BLaER1 treated with 17β-estradiol and CSF1 and Interleukin-3, amounts not matched to agents 10 nM and 100 nM (cell line): ENCODE data around the gene FBXW8.

ENCODE experiments used
- H3K27ac ChIP-seq, 11 experiments: shearing (Covaris generic); formaldehyde crosslinking; 2 replicates each; pipeline ENCODE4 v1.8.1; 2022
- H3K27me3 ChIP-seq, 11 experiments: shearing (Covaris generic); formaldehyde crosslinking; 2 replicates each; pipeline ENCODE4 v1.8.1; 2022
- H3K36me3 ChIP-seq, 11 experiments: shearing (Covaris generic); formaldehyde crosslinking; 2 replicates each; pipeline ENCODE4 v1.8.1; 2022
- H3K4me1 ChIP-seq, 10 experiments: shearing (Covaris generic); formaldehyde crosslinking; 2 replicates each; pipeline ENCODE4 v1.8.1; 2022
- H3K4me2 ChIP-seq, 11 experiments: shearing (Covaris generic); formaldehyde crosslinking; 2 replicates each; pipeline ENCODE4 v1.8.1; 2022
- H3K4me3 ChIP-seq, 10 experiments: shearing (Covaris generic); formaldehyde crosslinking; 2 replicates each; pipeline ENCODE4 v1.8.1; 2022
- H3K9ac ChIP-seq, 11 experiments: shearing (Covaris generic); formaldehyde crosslinking; 2 replicates each; pipeline ENCODE4 v1.8.1; 2022
- H3K9me3 ChIP-seq, 11 experiments: shearing (Covaris generic); formaldehyde crosslinking; replicated peaks in 1 of 11; 2 replicates each; pipeline ENCODE4 v1.8.1; 2022
- H4K20me1 ChIP-seq, 11 experiments: shearing (Covaris generic); formaldehyde crosslinking; 2 replicates each; pipeline ENCODE4 v1.8.1; 2022
- Cebpa-rat ChIP-seq, 11 experiments: shearing (Covaris generic); IDR thresholded peaks; 2 replicates each; pipeline ENCODE4 v1.8.1; 2022

Gene FBXW8

DNA sequence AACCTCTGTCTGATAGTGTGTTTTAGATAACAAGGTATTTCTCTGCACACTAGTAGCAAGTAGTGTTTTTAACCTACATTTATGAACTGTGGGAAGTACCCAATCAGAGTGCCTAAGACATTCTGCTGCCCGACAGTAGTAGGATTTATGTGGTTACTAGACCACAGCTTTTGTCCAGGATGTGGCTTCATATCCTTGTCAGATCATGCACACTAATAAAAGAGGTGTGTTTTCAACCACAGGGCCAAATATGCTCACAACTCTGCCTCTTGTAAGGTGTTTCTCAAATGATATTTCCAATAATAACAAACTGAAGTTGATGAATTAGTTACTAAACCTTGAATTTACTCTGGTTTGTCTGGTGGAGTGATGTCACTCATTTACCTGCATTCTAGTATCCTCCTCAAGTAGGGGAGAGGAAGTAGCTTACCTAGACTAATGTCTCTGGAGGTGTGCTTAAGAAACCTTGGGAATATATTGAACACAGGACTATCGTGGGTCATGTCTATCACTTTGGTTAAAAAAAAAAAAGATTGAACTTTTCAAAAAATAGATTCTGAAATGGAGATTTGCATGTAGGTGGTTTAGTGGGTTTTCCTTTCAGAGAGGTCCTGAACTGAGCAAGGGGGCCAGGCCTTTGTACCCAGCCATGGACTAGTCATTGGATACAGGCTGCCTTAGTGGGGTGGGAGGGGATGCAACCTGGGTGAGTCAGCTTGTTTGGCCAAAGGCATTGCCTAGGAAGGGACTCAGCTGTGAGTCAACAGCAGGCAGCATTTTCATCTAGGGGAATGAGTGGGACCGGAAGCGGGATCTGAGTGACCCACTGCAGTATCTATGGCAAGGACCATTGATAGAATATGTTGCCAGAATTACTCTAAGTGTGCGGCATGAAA lies 14.1 kb downstream of the FBXW8 start:
- TF ChIP-seq Cebpa-rat (IDR thresholded peaks at IDR 0.05): no peak
- no peak overlapping the region for H3K9ac ChIP-seq
- no peaks in the 10 kb centered on the region for H3K27me3 ChIP-seq
- H3K4me3 ChIP-seq: no peak overlapping the region
- peaks cover 39 to 74% (median 62%) of the 10 kb centered on the region in 11 experiments; a peak in 17 of 22 replicates for H4K20me1 ChIP-seq
- H3K27ac ChIP-seq: no peak overlapping the region
- peaks cover 35 to 84% (median 68%) of the 10 kb centered on the region in 10 experiments for H3K4me1 ChIP-seq
- H3K4me2 ChIP-seq: peak overlapping the region; percentile 54 to 86 (median 67)
- H3K36me3 ChIP-seq: peaks cover 13 to 55% (median 33%) of the 10 kb centered on the region in 11 experiments; a peak in 21 of 22 replicates
- no peaks in the 10 kb centered on the region for H3K9me3 ChIP-seq

GRCh38 chr12:116926283-116927243 lies 15.8 kb downstream of the FBXW8 start:
- Histone ChIP-seq H3K9me3 (peaks cover 0 to 5% (median 0%) of the 10 kb centered on the region in 11 experiments; a peak in 3 of 22 replicates), H3K36me3 (peaks cover 13 to 69% (median 41%) of the 10 kb centered on the region in 11 experiments; a peak in 21 of 22 replicates), H3K9ac (no peak overlapping the region), H3K4me1 (peaks cover 47 to 83% (median 62%) of the 10 kb centered on the region in 10 experiments), H3K27ac (no peak overlapping the region), H4K20me1 (peaks cover 22 to 58% (median 45%) of the 10 kb centered on the region in 11 experiments; a peak in 17 of 22 replicates), H3K4me2 (peak overlapping the region in 9 of 11 experiments; percentile 1 to 86 (median 54); a peak in 13 of 22 replicates), H3K27me3 (no peaks in the 10 kb centered on the region), H3K4me3 (no peak overlapping the region)
- no peak for TF ChIP-seq Cebpa-rat (IDR thresholded peaks at IDR 0.05)

GRCh38 chr12:116927244-116927940 lies 16.6 kb downstream of the FBXW8 start:
- Histone ChIP-seq H3K4me3 (no peak overlapping the region), H3K27me3 (no peaks in the 10 kb centered on the region), H3K9ac (no peak overlapping the region), H3K27ac (no peak overlapping the region), H3K4me2 (no peak overlapping the region; a peak in 1 of 22 replicates), H3K9me3 (peaks cover 0 to 5% (median 0%) of the 10 kb centered on the region in 11 experiments; a peak in 3 of 22 replicates), H3K4me1 (peaks cover 50 to 84% (median 64%) of the 10 kb centered on the region in 10 experiments), H3K36me3 (peaks cover 13 to 69% (median 46%) of the 10 kb centered on the region in 11 experiments; a peak in 21 of 22 replicates), H4K20me1 (peaks cover 22 to 53% (median 38%) of the 10 kb centered on the region in 11 experiments; a peak in 17 of 22 replicates)
- TF ChIP-seq Cebpa-rat (IDR thresholded peaks at IDR 0.05): no peak

DNA sequence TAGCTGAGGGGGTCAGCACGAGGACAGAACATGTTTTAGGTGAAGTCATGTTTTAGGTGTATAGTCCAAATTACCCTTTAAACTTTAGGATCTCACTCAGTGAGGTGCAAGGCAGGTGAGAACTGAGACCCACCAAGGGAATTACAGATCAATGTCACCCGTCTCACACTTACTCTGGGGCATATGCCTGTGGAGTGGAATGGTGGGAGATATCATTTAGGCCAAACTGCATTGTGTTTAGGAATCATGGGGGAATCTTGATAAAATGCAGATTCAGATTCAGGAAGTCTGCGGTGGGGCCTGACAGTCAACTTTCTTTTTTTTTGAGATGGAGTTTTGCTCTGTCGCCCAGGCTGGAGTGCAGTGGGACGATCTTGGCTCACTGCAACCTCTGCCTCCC lies 17.8 kb downstream of the FBXW8 start:
- TF ChIP-seq Cebpa-rat (IDR thresholded peaks at IDR 0.05): no peak
- peaks cover 0 to 5% (median 0%) of the 10 kb centered on the region in 11 experiments; a peak in 3 of 22 replicates for H3K9me3 ChIP-seq
- H3K27ac ChIP-seq: no peak overlapping the region
- H3K27me3 ChIP-seq: no peaks in the 10 kb centered on the region
- peaks cover 52 to 93% (median 73%) of the 10 kb centered on the region in 10 experiments for H3K4me1 ChIP-seq
- H4K20me1 ChIP-seq: peaks cover 22 to 46% (median 32%) of the 10 kb centered on the region in 11 experiments; a peak in 17 of 22 replicates
- peaks cover 13 to 72% (median 49%) of the 10 kb centered on the region in 11 experiments; a peak in 21 of 22 replicates for H3K36me3 ChIP-seq
- H3K4me2 ChIP-seq: peak overlapping the region in 4 of 11 experiments; percentile 16 to 76 (median 59); a peak in 7 of 22 replicates
- no peak overlapping the region for H3K9ac ChIP-seq
- no peak overlapping the region for H3K4me3 ChIP-seq

- peaks cover 13 to 34% (median 25%) of the 10 kb centered on the region in 11 experiments; a peak in 17 of 22 replicates for H4K20me1 ChIP-seq
- TF ChIP-seq Cebpa-rat (IDR thresholded peaks at IDR 0.05): no peak
Observed at GRCh38 chr12:116929885-116930284, 19.1 kb downstream of the FBXW8 start.

GRCh38 chr12:116931665-116932064 lies 20.9 kb downstream of the FBXW8 start:
- H3K9ac ChIP-seq: no peak overlapping the region
- peak overlapping the region; percentile 41 to 78 (median 65); a peak in 21 of 22 replicates for H3K4me2 ChIP-seq
- peak in 2 of 11 experiments; percentile 54 to 65; a peak in 2 of 22 replicates for TF ChIP-seq Cebpa-rat (IDR thresholded peaks at IDR 0.05)
- peaks cover 0 to 23% (median 9%) of the 10 kb centered on the region in 11 experiments; a peak in 10 of 22 replicates for H4K20me1 ChIP-seq
- peak overlapping the region in 9 of 11 experiments; percentile 6 to 62 (median 47); a peak in 16 of 22 replicates for H3K27ac ChIP-seq
- no peak overlapping the region for H3K4me3 ChIP-seq
- H3K27me3 ChIP-seq: no peaks in the 10 kb centered on the region
- peaks cover 20 to 78% (median 66%) of the 10 kb centered on the region in 11 experiments; a peak in 21 of 22 replicates for H3K36me3 ChIP-seq
- peaks cover 40 to 83% (median 70%) of the 10 kb centered on the region in 10 experiments for H3K4me1 ChIP-seq
- peaks cover 0 to 5% (median 0%) of the 10 kb centered on the region in 11 experiments; a peak in 3 of 22 replicates for H3K9me3 ChIP-seq

More at GRCh38 chr12:116929885-116930284, 19.1 kb downstream of the FBXW8 start:
- peak overlapping the region in 7 of 11 experiments; percentile 41 to 78 (median 72); a peak in 14 of 22 replicates for H3K4me2 ChIP-seq
- H3K4me3 ChIP-seq: no peak overlapping the region
- H3K27me3 ChIP-seq: no peaks in the 10 kb centered on the region
- peaks cover 54 to 93% (median 75%) of the 10 kb centered on the region in 10 experiments for H3K4me1 ChIP-seq
- H3K27ac ChIP-seq: peak overlapping the region in 4 of 11 experiments; percentile 8 to 60 (median 34); a peak in 7 of 22 replicates
- H3K9me3 ChIP-seq: peaks cover 0 to 5% (median 0%) of the 10 kb centered on the region in 11 experiments; a peak in 3 of 22 replicates
- H3K36me3 ChIP-seq: peaks cover 13 to 72% (median 49%) of the 10 kb centered on the region in 11 experiments; a peak in 21 of 22 replicates
- no peak overlapping the region for H3K9ac ChIP-seq

GRCh38 chr12:116933091-116933490 lies 22.3 kb downstream of the FBXW8 start:
- H3K4me2 ChIP-seq: peak overlapping the region in 10 of 11 experiments; percentile 59 to 76 (median 70); a peak in 17 of 22 replicates
- no peak overlapping the region for H3K9ac ChIP-seq
- peaks cover 0 to 14% (median 0%) of the 10 kb centered on the region in 11 experiments; a peak in 3 of 22 replicates for H4K20me1 ChIP-seq
- no peak for TF ChIP-seq Cebpa-rat (IDR thresholded peaks at IDR 0.05)
- H3K36me3 ChIP-seq: peaks cover 18 to 75% (median 62%) of the 10 kb centered on the region in 11 experiments; a peak in 21 of 22 replicates
- peaks cover 36 to 77% (median 69%) of the 10 kb centered on the region in 10 experiments for H3K4me1 ChIP-seq
- H3K4me3 ChIP-seq: no peak overlapping the region
- no peaks in the 10 kb centered on the region for H3K27me3 ChIP-seq
- peaks cover 0 to 5% (median 0%) of the 10 kb centered on the region in 11 experiments; a peak in 3 of 22 replicates for H3K9me3 ChIP-seq
- H3K27ac ChIP-seq: peak overlapping the region in 3 of 11 experiments; percentile 28 to 55 (median 31); a peak in 2 of 22 replicates
